ENCODE measurements around the gene DCAKD.

DCAKD gene

GRCh38 chr17:45021607-45022287 is 29.7 kb downstream of the DCAKD start:
- Histone ChIP-seq H3K9ac (ENCODE audit: low read depth, low read length) (no peak overlapping the region), H3K9me3 (ENCODE audit: control insufficient read depth, insufficient read depth, low read length) (no peaks in the 10 kb centered on the region)

DNA sequence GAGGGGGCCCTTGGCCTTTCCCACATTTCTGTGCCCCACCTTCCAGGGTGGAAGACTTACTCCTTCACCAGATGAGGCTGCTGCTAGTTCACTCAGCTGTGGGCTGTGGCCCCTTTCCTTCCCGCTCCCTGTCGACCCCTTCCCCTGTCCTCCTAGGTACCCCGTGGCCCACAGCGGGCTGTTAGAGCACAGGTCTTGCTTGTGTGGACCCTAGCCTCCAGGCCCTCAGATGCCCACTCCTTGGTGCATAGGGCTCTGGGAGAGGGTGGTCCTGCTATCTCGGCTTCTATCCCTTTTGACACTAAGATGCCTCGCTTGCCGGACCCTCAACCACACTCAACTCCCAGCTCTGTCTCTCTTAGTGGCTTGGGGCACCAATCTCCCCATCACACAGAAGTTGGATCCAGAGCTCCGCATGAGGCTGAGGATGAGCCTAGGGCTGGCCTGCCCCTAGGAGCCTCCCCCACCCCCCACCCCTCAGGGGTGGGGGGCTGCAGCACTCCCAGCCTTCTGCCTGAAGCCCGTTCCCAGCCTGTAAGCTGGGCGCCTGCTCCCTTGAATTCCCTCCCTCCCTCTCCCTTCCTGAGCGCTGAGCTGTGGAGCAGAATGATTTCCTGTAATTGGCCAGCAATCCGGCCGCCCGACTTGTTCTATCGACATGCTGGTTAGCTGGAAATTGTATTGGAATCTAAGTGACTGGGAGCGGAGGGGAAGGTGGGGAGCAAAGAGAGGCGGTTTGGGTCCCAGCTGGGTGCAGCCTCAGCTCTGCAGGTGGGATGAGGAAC is 30.9 kb downstream of the DCAKD start:
- Histone ChIP-seq H3K4me3 (ENCODE audit: low read depth, low read length) (peak overlapping the region; percentile 59), H3K9ac (ENCODE audit: low read depth, low read length) (no peak overlapping the region), H3K27me3 (ENCODE audit: control insufficient read depth, insufficient read depth, low read length) (peaks cover 38% of the 10 kb centered on the region)

More at GRCh38 chr17:45021607-45022287, 29.7 kb downstream of the DCAKD start:
- H3K36me3 ChIP-seq (ENCODE audit: control insufficient read depth, insufficient read depth, low read length): peaks cover 8% of the 10 kb centered on the region
- H3K27me3 ChIP-seq (ENCODE audit: control insufficient read depth, insufficient read depth, low read length): peaks cover 38% of the 10 kb centered on the region
- H3K4me1 ChIP-seq (ENCODE audit: control insufficient read depth, insufficient read depth, low read length): peaks cover 11% of the 10 kb centered on the region
- H3K4me3 ChIP-seq (ENCODE audit: low read depth, low read length): peak overlapping the region; percentile 59

DNA sequence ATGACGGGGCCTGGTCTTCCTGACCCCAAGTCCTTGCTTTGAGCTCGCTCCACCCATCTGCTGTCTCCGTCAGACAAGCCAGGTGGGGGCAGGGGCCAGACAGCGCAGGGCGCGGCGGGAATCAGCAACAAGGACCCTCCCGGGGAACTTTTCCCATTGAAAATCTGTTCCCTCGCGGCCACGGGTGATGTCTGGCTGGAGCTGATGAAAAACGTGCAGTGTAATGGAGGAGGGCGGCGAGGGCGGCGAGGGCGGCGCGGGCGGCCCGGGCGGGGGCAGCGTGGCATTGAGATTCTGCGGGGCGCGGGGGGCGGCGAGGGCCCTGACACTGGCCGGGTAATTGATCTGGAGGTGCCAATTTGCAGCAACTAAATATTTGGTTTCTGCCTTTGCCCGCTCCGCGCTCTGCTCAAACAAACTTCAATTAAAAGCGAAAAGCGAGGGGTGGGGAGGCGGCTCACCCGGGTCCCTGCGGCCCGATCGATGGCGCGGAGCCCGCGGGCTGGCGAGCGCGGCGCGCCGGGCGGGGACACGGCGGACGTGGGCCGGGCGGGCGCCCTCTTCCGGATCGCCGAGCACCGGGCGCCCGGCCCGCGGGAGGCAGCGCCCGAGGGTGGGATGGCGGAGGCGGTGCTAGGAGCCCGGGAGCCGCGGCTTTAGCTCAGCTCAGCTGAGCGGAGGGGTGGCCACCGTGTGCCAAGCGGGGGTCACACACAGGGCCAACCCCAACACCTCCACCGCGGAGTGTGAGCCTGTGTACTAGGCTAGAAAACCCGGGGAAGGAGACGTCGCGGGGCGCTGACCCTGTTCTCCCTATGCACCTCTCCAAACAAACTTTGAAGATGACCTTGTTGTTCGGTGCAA is 32.4 kb downstream of the DCAKD start:
- peak overlapping the region; percentile 49 for H3K4me3 ChIP-seq (ENCODE audit: low read depth, low read length)
- peaks cover 11% of the 10 kb centered on the region for H3K4me1 ChIP-seq (ENCODE audit: control insufficient read depth, insufficient read depth, low read length)
- H3K9ac ChIP-seq (ENCODE audit: low read depth, low read length): no peak overlapping the region
- no peaks in the 10 kb centered on the region for H3K9me3 ChIP-seq (ENCODE audit: control insufficient read depth, insufficient read depth, low read length)
- peaks cover 38% of the 10 kb centered on the region for H3K27me3 ChIP-seq (ENCODE audit: control insufficient read depth, insufficient read depth, low read length)
- H3K36me3 ChIP-seq (ENCODE audit: control insufficient read depth, insufficient read depth, low read length): peaks cover 3% of the 10 kb centered on the region

More for the DNA sequence above, 30.9 kb downstream of the DCAKD start:
- no peaks in the 10 kb centered on the region for H3K9me3 ChIP-seq (ENCODE audit: control insufficient read depth, insufficient read depth, low read length)
- peaks cover 8% of the 10 kb centered on the region for H3K36me3 ChIP-seq (ENCODE audit: control insufficient read depth, insufficient read depth, low read length)
- peaks cover 11% of the 10 kb centered on the region for H3K4me1 ChIP-seq (ENCODE audit: control insufficient read depth, insufficient read depth, low read length)

- H3K36me3 ChIP-seq (ENCODE audit: control insufficient read depth, insufficient read depth, low read length): no peaks in the 10 kb centered on the region
- H3K4me3 ChIP-seq (ENCODE audit: low read depth, low read length): peak overlapping the region; percentile 49
- H3K4me1 ChIP-seq (ENCODE audit: control insufficient read depth, insufficient read depth, low read length): peaks cover 11% of the 10 kb centered on the region
- H3K9me3 ChIP-seq (ENCODE audit: control insufficient read depth, insufficient read depth, low read length): no peaks in the 10 kb centered on the region
- H3K27me3 ChIP-seq (ENCODE audit: control insufficient read depth, insufficient read depth, low read length): peaks cover 38% of the 10 kb centered on the region
- H3K9ac ChIP-seq (ENCODE audit: low read depth, low read length): no peak overlapping the region
Measured at GRCh38 chr17:45018514-45018847, 33.0 kb downstream of the DCAKD start.

DNA sequence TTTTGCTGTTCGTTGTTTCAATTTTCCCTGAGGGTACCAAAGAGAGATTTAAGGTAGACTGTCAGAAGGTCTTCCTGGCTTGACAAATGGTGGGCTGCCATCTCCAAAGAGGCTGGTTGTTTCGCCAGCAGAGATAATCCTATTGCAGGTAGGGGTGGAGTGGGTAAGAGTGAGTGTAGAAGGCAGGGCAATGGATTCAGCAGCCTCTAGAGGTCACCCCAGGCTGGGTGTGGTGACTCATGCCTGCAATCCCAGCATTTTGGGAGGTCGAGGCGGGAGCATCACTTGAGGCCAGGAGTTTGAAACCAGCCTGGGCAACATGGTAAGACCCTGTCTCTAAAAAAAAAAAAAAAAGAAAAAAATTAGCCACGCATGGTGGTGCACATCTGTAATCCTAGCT is 34.6 kb downstream of the DCAKD start:
- no peaks in the 10 kb centered on the region for H3K36me3 ChIP-seq (ENCODE audit: control insufficient read depth, insufficient read depth, low read length)
- peaks cover 11% of the 10 kb centered on the region for H3K4me1 ChIP-seq (ENCODE audit: control insufficient read depth, insufficient read depth, low read length)
- H3K9me3 ChIP-seq (ENCODE audit: control insufficient read depth, insufficient read depth, low read length): no peaks in the 10 kb centered on the region
- H3K9ac ChIP-seq (ENCODE audit: low read depth, low read length): no peak overlapping the region
- H3K4me3 ChIP-seq (ENCODE audit: low read depth, low read length): no peak overlapping the region
- peaks cover 36% of the 10 kb centered on the region for H3K27me3 ChIP-seq (ENCODE audit: control insufficient read depth, insufficient read depth, low read length)

DNA sequence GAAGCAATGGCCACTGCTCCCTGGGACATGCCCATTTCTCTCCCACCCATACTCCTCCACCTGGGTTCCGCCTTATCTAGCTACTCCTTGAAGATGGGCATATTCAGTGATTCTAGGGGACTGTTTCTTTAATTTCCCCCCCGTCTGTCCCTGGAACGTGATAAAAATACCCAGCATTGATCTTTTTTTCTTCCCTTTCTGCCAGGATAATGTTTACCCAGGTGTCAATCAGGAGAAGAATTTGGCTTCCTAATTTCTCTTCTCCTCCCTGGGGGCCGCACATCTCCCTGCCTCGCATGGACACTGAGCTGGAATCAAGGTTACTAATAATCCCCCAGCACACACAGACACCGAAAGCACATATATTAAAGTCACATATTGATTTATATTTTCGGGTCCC is 35.2 kb downstream of the DCAKD start:
- H3K9ac ChIP-seq (ENCODE audit: low read depth, low read length): no peak overlapping the region
- peaks cover 31% of the 10 kb centered on the region for H3K27me3 ChIP-seq (ENCODE audit: control insufficient read depth, insufficient read depth, low read length)
- no peaks in the 10 kb centered on the region for H3K36me3 ChIP-seq (ENCODE audit: control insufficient read depth, insufficient read depth, low read length)
- no peaks in the 10 kb centered on the region for H3K9me3 ChIP-seq (ENCODE audit: control insufficient read depth, insufficient read depth, low read length)
- H3K4me3 ChIP-seq (ENCODE audit: low read depth, low read length): no peak overlapping the region
- H3K4me1 ChIP-seq (ENCODE audit: control insufficient read depth, insufficient read depth, low read length): peaks cover 7% of the 10 kb centered on the region

DNA sequence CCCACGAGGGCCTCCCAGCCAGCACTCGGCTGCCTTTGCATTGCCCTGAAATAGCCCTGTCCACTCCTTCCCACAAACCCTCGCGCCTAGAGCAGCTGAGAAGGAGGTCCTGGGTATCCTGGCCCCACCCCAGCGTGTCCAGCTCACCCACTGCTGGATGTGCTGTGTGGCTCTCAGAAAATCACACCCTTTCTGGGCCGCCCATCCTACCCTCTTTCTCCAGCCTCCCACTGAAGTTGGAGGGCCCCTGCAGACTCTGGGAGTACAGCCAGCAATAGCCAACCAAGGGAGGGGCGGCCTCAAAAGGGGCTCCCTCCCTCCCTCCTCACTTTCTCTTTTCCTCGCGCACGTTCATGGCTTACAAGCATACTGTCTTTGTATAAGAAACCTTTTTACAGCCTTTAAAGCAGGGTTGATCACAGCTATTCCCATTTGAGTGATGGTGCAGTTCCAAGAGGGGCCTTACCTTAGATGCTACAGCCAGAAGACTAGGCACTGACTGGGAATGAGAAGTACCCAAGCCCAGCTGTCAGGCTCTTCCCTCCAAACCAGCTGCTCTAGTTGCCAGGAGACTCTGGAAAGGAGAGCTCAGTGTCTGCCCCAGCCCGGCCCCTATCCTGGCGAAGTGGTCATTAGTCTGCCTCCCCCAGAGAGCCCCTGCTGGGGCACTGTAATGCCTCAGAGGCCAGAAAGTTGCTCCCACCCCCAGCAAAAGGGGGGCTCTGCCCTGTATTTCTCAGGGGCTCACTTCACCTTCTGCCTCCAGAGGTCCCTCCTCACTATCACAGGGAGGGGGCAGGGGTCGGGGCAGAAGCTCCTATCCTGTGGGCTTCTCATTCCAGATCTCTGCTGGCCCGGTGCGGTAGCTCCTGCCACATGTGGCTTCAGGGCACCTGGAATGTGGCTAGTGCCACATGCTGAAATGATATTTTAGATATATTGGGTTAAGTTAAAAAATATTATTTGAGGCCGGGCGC is 38.1 kb downstream of the DCAKD start:
- no peak overlapping the region for H3K4me3 ChIP-seq (ENCODE audit: low read depth, low read length)
- H3K36me3 ChIP-seq (ENCODE audit: control insufficient read depth, insufficient read depth, low read length): no peaks in the 10 kb centered on the region
- peaks cover 6% of the 10 kb centered on the region for H3K27me3 ChIP-seq (ENCODE audit: control insufficient read depth, insufficient read depth, low read length)
- no peak overlapping the region for H3K9ac ChIP-seq (ENCODE audit: low read depth, low read length)
- no peaks in the 10 kb centered on the region for H3K4me1 ChIP-seq (ENCODE audit: control insufficient read depth, insufficient read depth, low read length)
- no peaks in the 10 kb centered on the region for H3K9me3 ChIP-seq (ENCODE audit: control insufficient read depth, insufficient read depth, low read length)

- no peak overlapping the region for H3K4me3 ChIP-seq (ENCODE audit: low read depth, low read length)
- H3K36me3 ChIP-seq (ENCODE audit: control insufficient read depth, insufficient read depth, low read length): no peaks in the 10 kb centered on the region
- H3K9me3 ChIP-seq (ENCODE audit: control insufficient read depth, insufficient read depth, low read length): no peaks in the 10 kb centered on the region
- H3K9ac ChIP-seq (ENCODE audit: low read depth, low read length): no peak overlapping the region
- peaks cover 3% of the 10 kb centered on the region for H3K4me1 ChIP-seq (ENCODE audit: control insufficient read depth, insufficient read depth, low read length)
- no peaks in the 10 kb centered on the region for H3K27me3 ChIP-seq (ENCODE audit: control insufficient read depth, insufficient read depth, low read length)
Measured at GRCh38 chr17:45011767-45012166, 39.7 kb downstream of the DCAKD start.

DNA sequence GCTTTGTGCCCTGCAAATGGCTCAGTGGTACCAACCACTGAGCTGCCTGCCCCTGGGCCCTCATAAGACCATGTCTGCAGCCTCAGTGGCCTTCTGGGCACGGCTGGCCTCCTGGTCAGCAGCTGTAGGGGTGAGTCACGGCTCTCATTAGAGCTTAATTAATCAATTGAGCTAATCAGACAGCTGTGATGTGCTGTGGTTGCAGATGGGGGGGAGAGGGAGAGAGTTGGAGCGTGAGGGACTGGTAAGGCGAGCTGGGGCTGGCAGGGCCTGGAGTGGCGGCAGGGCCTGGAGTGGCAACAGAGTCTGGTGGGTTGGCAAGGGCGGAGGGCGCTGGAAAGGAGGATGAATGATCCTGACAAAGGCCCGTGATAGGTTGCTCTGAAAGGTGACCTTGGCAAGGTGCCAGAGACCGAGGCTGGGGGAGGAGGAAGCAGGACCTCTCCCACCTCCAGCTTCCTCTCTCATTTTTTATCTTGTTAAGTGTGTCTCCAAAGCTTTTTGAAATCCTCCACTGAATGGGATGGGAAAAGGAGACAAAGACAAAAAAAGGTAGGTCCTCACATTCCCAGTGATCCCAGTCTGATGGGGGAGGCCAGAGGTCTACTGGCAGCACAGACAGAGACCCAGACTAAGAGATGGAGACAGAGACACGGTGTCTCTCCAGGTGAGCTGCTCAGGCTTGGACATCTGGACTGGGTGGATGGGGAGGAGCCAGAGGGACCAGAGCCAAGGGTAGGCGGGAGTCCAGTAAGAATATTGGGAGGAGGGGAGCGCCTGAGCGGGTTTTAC is 41.6 kb downstream of the DCAKD start:
- no peaks in the 10 kb centered on the region for H3K9me3 ChIP-seq (ENCODE audit: control insufficient read depth, insufficient read depth, low read length)
- H3K4me1 ChIP-seq (ENCODE audit: control insufficient read depth, insufficient read depth, low read length): peaks cover 3% of the 10 kb centered on the region
- H3K4me3 ChIP-seq (ENCODE audit: low read depth, low read length): no peak overlapping the region
- H3K9ac ChIP-seq (ENCODE audit: low read depth, low read length): no peak overlapping the region
- peaks cover 2% of the 10 kb centered on the region for H3K27me3 ChIP-seq (ENCODE audit: control insufficient read depth, insufficient read depth, low read length)
- H3K36me3 ChIP-seq (ENCODE audit: control insufficient read depth, insufficient read depth, low read length): peaks cover 3% of the 10 kb centered on the region

DNA sequence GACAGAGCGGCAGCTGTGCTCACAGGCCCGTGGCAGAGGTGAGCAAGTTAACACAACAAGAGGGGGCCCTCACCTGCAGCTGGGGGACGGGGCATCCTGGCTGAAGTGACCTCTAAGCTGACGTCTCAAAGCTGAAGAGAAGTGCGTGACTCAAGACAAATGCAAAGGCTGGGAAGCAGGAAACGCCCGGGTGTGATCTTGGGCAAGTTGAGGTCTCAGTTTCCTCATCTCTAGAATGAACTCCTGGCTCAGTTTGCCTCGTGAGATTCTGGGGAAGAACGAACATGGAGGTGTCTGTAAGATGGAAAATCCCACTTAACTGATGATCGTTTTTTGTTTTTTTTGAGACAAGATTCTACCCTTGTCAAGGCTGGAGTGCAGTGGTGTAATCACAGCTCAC is 43.2 kb downstream of the DCAKD start:
- Histone ChIP-seq H3K4me1 (ENCODE audit: control insufficient read depth, insufficient read depth, low read length) (peaks cover 12% of the 10 kb centered on the region), H3K4me3 (ENCODE audit: low read depth, low read length) (no peak overlapping the region), H3K27me3 (ENCODE audit: control insufficient read depth, insufficient read depth, low read length) (peaks cover 3% of the 10 kb centered on the region), H3K9me3 (ENCODE audit: control insufficient read depth, insufficient read depth, low read length) (no peaks in the 10 kb centered on the region), H3K9ac (ENCODE audit: low read depth, low read length) (no peak overlapping the region), H3K36me3 (ENCODE audit: control insufficient read depth, insufficient read depth, low read length) (peaks cover 3% of the 10 kb centered on the region)
